ENCODE data around the gene TBC1D22A. TPM values are rescaled to one million over a fixed set of nuclear protein-coding genes. Genes with fewer than 3 reads are reported as not detected.

TBC1D22A gene
- total and polyA plus RNA-seq, 2 donors (not counting 3 experiments of a cell fraction or from before 2014, with no cell fraction given) = 26.1 to 32.4 TPM

DNA sequence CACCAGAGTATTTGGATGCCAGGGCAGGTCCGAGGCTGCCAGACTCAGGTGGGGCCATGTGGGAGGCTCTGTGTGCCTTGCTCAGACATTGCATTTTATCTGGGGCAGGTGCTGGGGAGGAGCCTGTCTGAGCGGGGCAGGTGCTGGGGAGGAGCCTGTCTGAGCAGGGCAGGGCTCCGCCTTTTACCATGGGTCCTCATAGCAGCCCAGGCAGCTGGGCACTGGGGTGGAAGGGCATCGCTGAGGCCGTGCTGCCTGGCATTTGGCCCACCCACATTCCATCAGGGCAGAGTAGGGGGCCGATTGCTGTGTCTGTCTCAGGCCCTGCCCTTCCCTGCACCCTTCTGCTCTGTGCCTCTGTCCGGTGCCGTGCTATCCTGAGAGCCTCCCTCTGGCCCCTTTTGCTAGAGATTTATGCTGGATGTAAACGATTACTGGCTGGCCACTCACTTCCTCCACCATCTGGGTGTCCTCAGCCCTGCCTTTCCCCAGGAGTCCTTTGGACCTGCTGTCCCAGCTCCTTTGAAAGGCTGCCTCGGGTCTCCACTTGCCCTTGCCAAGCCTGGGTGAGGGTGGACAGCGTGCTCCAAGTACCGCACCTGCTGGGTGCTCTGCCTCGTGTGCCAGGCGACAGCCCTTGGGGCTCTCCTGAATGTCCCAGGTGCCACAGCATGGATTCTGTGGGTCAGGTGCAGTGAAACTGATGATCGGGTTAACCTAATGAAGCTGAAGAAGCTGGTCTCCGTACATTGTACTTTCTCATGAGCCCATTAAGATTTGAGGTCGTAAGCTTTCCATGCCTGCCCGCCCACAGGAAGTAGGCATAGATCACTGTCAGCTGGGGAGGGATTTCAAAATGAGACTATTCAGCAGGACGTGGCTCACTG lies 281.6 kb downstream of the TBC1D22A start:
- H3K4me1 ChIP-seq (ENCODE audit: control insufficient read depth, extremely low read depth, insufficient read depth, low read length) = peaks cover 3% of the 10 kb centered on the region
- dilution Hi-C loops (cut with MboI; ENCODE audit: extremely low pct_ligation_motif_present, low sequenced_read_pairs) = no loop called here
- H3K9me1 ChIP-seq (replicated peaks; ENCODE audit: control insufficient read depth, extremely low read depth, insufficient read depth, low read length) = no peaks in the 10 kb centered on the region
- peak; percentile 38 for FAIRE-seq
- no peaks in the 10 kb centered on the region for H4K20me1 ChIP-seq (replicated peaks; ENCODE audit: control insufficient read depth, extremely low read depth, insufficient read depth, low read length)
- DNase-seq (ENCODE audit: low read depth, low spot score) = peak; percentile 36
- H2AFZ ChIP-seq (ENCODE audit: low read depth, low read length) = no peak overlapping the region
- POLR2A ChIA-PET = no interaction called here
- intact Hi-C loops (cut with micrococcal nuclease) = no loop called here
- no peaks in the 10 kb centered on the region for H3K27me3 ChIP-seq (ENCODE audit: control insufficient read depth in 2 of 2, insufficient read depth in 2 of 2, low read length in 2 of 2)
- TF ChIP-seq CTCF (IDR thresholded peaks at IDR 0.05; ENCODE audit: extremely low read depth in 1 of 2, insufficient read depth in 1 of 2, low read depth in 1 of 2, low read length in 2 of 2) = no peak
- no peak for TF ChIP-seq POLR2A (IDR thresholded peaks at IDR 0.05; ENCODE audit: low read depth, low read length)
- no peaks in the 10 kb centered on the region for H3K9me3 ChIP-seq (replicated peaks; ENCODE audit: control insufficient read depth, insufficient read depth, low read length)
- H3K4me3 ChIP-seq (replicated peaks in 1 of 3; ENCODE audit: insufficient read depth in 1 of 3, low read depth in 1 of 3, low read length in 3 of 3) = no peak overlapping the region
- H3K27ac ChIP-seq (ENCODE audit: insufficient read depth, low read depth, low read length) = no peak overlapping the region
- CTCF ChIA-PET = interaction anchor here (0.7 to 1.4 kb wide), 3 partner anchors 15 to 245 kb away, joined by 3 to 5 read pairs (median 3); no protein-coding TSS in a partner anchor
- no peak overlapping the region for H3K9ac ChIP-seq (replicated peaks; ENCODE audit: extremely low read depth, insufficient read depth, low read length)
- BruUV-seq (replicated peaks) = no TSS peak
- no peak overlapping the region for H3K4me2 ChIP-seq (ENCODE audit: insufficient read depth, low read length)
- H3K36me3 ChIP-seq (ENCODE audit: control insufficient read depth in 2 of 2, extremely low read depth in 1 of 2, insufficient read depth in 2 of 2, low read length in 2 of 2) = no peaks in the 10 kb centered on the region
- H3K79me2 ChIP-seq (ENCODE audit: control insufficient read depth, insufficient read depth, low read length) = no peaks in the 10 kb centered on the region

GRCh38 chr22:47044722-47045535 lies 282.5 kb downstream of the TBC1D22A start:
- no peaks in the 10 kb centered on the region for H3K36me3 ChIP-seq (ENCODE audit: control insufficient read depth in 2 of 2, extremely low read depth in 1 of 2, insufficient read depth in 2 of 2, low read length in 2 of 2)
- H3K4me2 ChIP-seq (ENCODE audit: insufficient read depth, low read length) = no peak overlapping the region
- TF ChIP-seq MAX (IDR thresholded peaks at IDR 0.05; ENCODE audit: insufficient read depth, insufficient read length) (no peak), MYC (IDR thresholded peaks at IDR 0.05; ENCODE audit: low read depth, low read length) (no peak), JUN (IDR thresholded peaks at IDR 0.05; ENCODE audit: borderline replicate concordance, insufficient read depth, insufficient read length, low read depth) (no peak), POLR2A (IDR thresholded peaks at IDR 0.05; ENCODE audit: low read depth, low read length) (no peak), EZH2 (IDR thresholded peaks at IDR 0.05; ENCODE audit: borderline replicate concordance, low read depth, low read length, severe bottlenecking) (no peak), FOS (IDR thresholded peaks at IDR 0.05; ENCODE audit: borderline replicate concordance, insufficient read depth, low read length) (no peak)
- H2AFZ ChIP-seq (ENCODE audit: low read depth, low read length) = no peak overlapping the region
- no TSS peak for BruUV-seq (replicated peaks)
- FAIRE-seq (no peak), DNase-seq (ENCODE audit: low read depth, low spot score) (no peak)
- CTCF ChIA-PET = interaction anchor here (0.7 to 1.4 kb wide), 3 partner anchors 16 to 246 kb away, joined by 3 to 5 read pairs (median 3); no protein-coding TSS in a partner anchor
- H3K27ac ChIP-seq (ENCODE audit: insufficient read depth, low read depth, low read length) = no peak overlapping the region
- POLR2A ChIA-PET = no interaction called here
- dilution Hi-C loops (cut with MboI; ENCODE audit: extremely low pct_ligation_motif_present, low sequenced_read_pairs) (no loop called here), intact Hi-C loops (cut with micrococcal nuclease) (no loop called here)
- H4K20me1 ChIP-seq (replicated peaks; ENCODE audit: control insufficient read depth, extremely low read depth, insufficient read depth, low read length) = no peaks in the 10 kb centered on the region
- H3K9me3 ChIP-seq (replicated peaks; ENCODE audit: control insufficient read depth, insufficient read depth, low read length) = no peaks in the 10 kb centered on the region
- no peaks in the 10 kb centered on the region for H3K79me2 ChIP-seq (ENCODE audit: control insufficient read depth, insufficient read depth, low read length)
- peaks cover 3% of the 10 kb centered on the region for H3K4me1 ChIP-seq (ENCODE audit: control insufficient read depth, extremely low read depth, insufficient read depth, low read length)
- no peaks in the 10 kb centered on the region for H3K9me1 ChIP-seq (replicated peaks; ENCODE audit: control insufficient read depth, extremely low read depth, insufficient read depth, low read length)
- no peak overlapping the region for H3K9ac ChIP-seq (replicated peaks; ENCODE audit: extremely low read depth, insufficient read depth, low read length)
- no peak overlapping the region for H3K4me3 ChIP-seq (replicated peaks in 1 of 3; ENCODE audit: insufficient read depth in 1 of 3, low read depth in 1 of 3, low read length in 3 of 3)
- H3K27me3 ChIP-seq (ENCODE audit: control insufficient read depth in 2 of 2, insufficient read depth in 2 of 2, low read length in 2 of 2) = no peaks in the 10 kb centered on the region
